ENCODE measurements around the gene C1orf74.

Gene C1orf74

GRCh38 chr1:209741889-209742288 lies 42.5 kb downstream of the C1orf74 start:
- DNase-seq: no peak

- DNase-seq: no peak
Measured at GRCh38 chr1:209741193-209741592, 43.2 kb downstream of the C1orf74 start.

- DNase-seq: no peak
Measured at GRCh38 chr1:209738270-209738669, 46.1 kb downstream of the C1orf74 start.

- DNase-seq: no peak
Measured at GRCh38 chr1:209737118-209737505, 47.2 kb downstream of the C1orf74 start.

GRCh38 chr1:209736490-209737117 lies 47.8 kb downstream of the C1orf74 start:
- no peak for DNase-seq

GRCh38 chr1:209733409-209734192 lies 50.8 kb downstream of the C1orf74 start:
- DNase-seq: no peak

- DNase-seq: no peak
Measured at GRCh38 chr1:209732725-209733124, 51.6 kb downstream of the C1orf74 start.

- DNase-seq: no peak
Measured at GRCh38 chr1:209729436-209729835, 54.9 kb downstream of the C1orf74 start.

All from activated T-cell treated with anti-CD3 and anti-CD28 coated beads, Interleukin-2, amount 50 U/mL, for 1 hour (primary cell).